Tibial nerve (tissue), 4 donors: ENCODE results near the gene ASB5.

Experiments
- EP300 ChIP-seq, 2 donors: sonication (generic); formaldehyde crosslinking; IDR thresholded peaks; one replicate each; pipeline ENCODE4 v1.6.1; 2017; ENCODE audit warnings: antibody characterized with exemption in 2 of 2, mild to moderate bottlenecking in 1 of 2
- TF ChIP-seq, protein P1 (sequence below), 5 experiments: fragments of 200-600 bp in 3 of 5; fragments of 450-650 bp in 2 of 5; sonication (generic) in 3 of 5; IDR thresholded peaks; one replicate each; pipeline ENCODE4 v1.5.1; 2016 to 2019; ENCODE audit warnings: antibody characterized with exemption in 5 of 5, mild to moderate bottlenecking in 3 of 5, moderate library complexity in 2 of 5

DNA sequence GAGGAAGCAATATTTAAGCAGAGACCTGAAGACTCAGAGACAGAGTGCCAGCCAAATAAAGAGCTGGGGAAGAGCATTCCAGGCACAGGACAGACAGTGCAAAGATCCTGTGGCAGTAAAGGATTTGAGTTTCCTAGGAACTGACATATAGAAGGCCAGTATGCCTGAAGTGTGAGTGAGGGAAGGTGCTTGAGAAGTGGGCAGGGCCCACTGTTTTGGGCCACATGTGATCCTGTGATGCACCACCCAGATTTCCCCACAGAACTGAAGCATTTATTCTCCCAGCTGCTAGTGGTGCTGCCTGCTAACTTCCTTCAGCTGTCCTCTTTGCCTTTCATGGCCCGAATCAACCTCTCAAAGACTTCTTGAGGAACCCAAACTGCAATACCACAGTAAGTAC, 23.9 kb upstream of the ASB5 start:
- TF ChIP-seq, protein P1, sequence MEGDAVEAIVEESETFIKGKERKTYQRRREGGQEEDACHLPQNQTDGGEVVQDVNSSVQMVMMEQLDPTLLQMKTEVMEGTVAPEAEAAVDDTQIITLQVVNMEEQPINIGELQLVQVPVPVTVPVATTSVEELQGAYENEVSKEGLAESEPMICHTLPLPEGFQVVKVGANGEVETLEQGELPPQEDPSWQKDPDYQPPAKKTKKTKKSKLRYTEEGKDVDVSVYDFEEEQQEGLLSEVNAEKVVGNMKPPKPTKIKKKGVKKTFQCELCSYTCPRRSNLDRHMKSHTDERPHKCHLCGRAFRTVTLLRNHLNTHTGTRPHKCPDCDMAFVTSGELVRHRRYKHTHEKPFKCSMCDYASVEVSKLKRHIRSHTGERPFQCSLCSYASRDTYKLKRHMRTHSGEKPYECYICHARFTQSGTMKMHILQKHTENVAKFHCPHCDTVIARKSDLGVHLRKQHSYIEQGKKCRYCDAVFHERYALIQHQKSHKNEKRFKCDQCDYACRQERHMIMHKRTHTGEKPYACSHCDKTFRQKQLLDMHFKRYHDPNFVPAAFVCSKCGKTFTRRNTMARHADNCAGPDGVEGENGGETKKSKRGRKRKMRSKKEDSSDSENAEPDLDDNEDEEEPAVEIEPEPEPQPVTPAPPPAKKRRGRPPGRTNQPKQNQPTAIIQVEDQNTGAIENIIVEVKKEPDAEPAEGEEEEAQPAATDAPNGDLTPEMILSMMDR (IDR thresholded peaks at IDR 0.05): no peak
- no peak for TF ChIP-seq EP300 (IDR thresholded peaks at IDR 0.05)
